Naive thymus-derived CD4-positive, alpha-beta T cell (primary cell): ENCODE results near the gene KMT2A. TPM values are rescaled to one million over a fixed set of nuclear protein-coding genes. Genes with fewer than 3 reads are reported as not detected.
A peak's percentile ranks its signal among the peaks of the same experiment; 100 is the strongest.
"Not testable (repeated sequence)": the region's sequence is repeated elsewhere in the genome, so short reads cannot be mapped to it uniquely, and the experiment has no call there.

Source experiments
- ATAC-seq: fragments of 150-1000 bp; cut with Tn5 transposase; 2 replicates; pipeline ENCODE4 v1.10.0; 2021; ENCODE audit warnings: mild to moderate bottlenecking, moderate library complexity
- CTCF ChIA-PET: fragments of 350-600 bp; sonication (Branson Sonifier 250); formaldehyde crosslinking; loops from one replicate; lab custom pipeline; 2021; ENCODE audit warnings: antibody characterized with exemption; lab: Charles Lee
- POLR2A ChIA-PET: fragments of 350-600 bp; sonication (Branson Sonifier 250); formaldehyde crosslinking; loops from one replicate; lab custom pipeline; 2021; ENCODE audit warnings: antibody characterized with exemption, inconsistent platforms; lab: Charles Lee
- DNase-seq, 9 donors: peaks; one replicate each; pipeline versions ENCODE4 v3.0.0 to v3.0.0-alpha.2; 2020 to 2022; ENCODE audit warnings: mixed read lengths in 1 of 9
- H3K27ac ChIP-seq: one replicate; pipeline ENCODE4 v1.7.0; 2013; ENCODE audit warnings: mild to moderate bottlenecking, low read depth, low read length, moderate library complexity
- H3K27me3 ChIP-seq, 2 donors: one replicate each; pipeline ENCODE4 v1.7.0; 2013; ENCODE audit warnings: low read length in 2 of 2, mild to moderate bottlenecking in 2 of 2, moderate library complexity in 2 of 2; ENCODE audit not compliant: control insufficient read depth in 2 of 2, insufficient read depth in 2 of 2
- H3K36me3 ChIP-seq, 3 experiments: 1 replicate in 2 of 3; 2 replicates in 1 of 3; pipeline ENCODE4 v1.7.0; 2013; ENCODE audit warnings: low read length in 3 of 3, mild to moderate bottlenecking in 3 of 3, moderate library complexity in 1 of 3; ENCODE audit not compliant: insufficient read depth in 3 of 3, control insufficient read depth in 2 of 3
- H3K4me1 ChIP-seq, 2 donors: one replicate each; pipeline ENCODE4 v1.7.0; 2013; ENCODE audit warnings: low read length in 2 of 2, mild to moderate bottlenecking in 2 of 2, moderate library complexity in 1 of 2; ENCODE audit not compliant: control insufficient read depth in 2 of 2, insufficient read depth in 2 of 2
- H3K4me3 ChIP-seq: 2 replicates; pipeline ENCODE4 v1.7.0; 2013; ENCODE audit warnings: mild to moderate bottlenecking, low read length
- H3K9me3 ChIP-seq, 3 experiments: 1 replicate in 2 of 3; 2 replicates in 1 of 3; pipeline ENCODE4 v1.7.0; 2013; ENCODE audit warnings: low read length in 3 of 3; ENCODE audit not compliant: control insufficient read depth in 2 of 3
- H3K27ac Mint-ChIP-seq, 9 donors: one replicate each; pipeline ENCODE4 v1.8.0; 2020 to 2022; ENCODE audit warnings: mixed read lengths in 9 of 9, mild to moderate bottlenecking in 8 of 9, moderate library complexity in 5 of 9, inconsistent platforms in 2 of 9
- H3K27me3 Mint-ChIP-seq, 5 donors: one replicate each; pipeline ENCODE4 v1.8.0; 2021 to 2022; ENCODE audit warnings: mixed read lengths in 5 of 5, mild to moderate bottlenecking in 1 of 5
- H3K36me3 Mint-ChIP-seq, 5 donors: one replicate each; pipeline ENCODE4 v1.8.0; 2020 to 2022; ENCODE audit warnings: mixed read lengths in 5 of 5, mild to moderate bottlenecking in 3 of 5, inconsistent platforms in 1 of 5
- H3K4me1 Mint-ChIP-seq, 7 donors: one replicate each; pipeline ENCODE4 v1.8.0; 2020 to 2022; ENCODE audit warnings: mixed read lengths in 7 of 7, mild to moderate bottlenecking in 3 of 7, inconsistent platforms in 1 of 7
- H3K4me3 Mint-ChIP-seq, 10 donors: one replicate each; pipeline ENCODE4 v1.8.0; 2020 to 2022; ENCODE audit warnings: mild to moderate bottlenecking in 10 of 10, mixed read lengths in 10 of 10, moderate library complexity in 6 of 10, inconsistent platforms in 2 of 10
- H3K9me3 Mint-ChIP-seq, 11 donors: one replicate each; pipeline ENCODE4 v1.8.0; 2020 to 2022; ENCODE audit warnings: mixed read lengths in 11 of 11, mild to moderate bottlenecking in 4 of 11, inconsistent platforms in 1 of 11, moderate library complexity in 1 of 11
- intact Hi-C, 2 donors: fragments of 100-400 bp; cut with micrococcal nuclease; formaldehyde crosslinking; loops; one replicate each; pipeline ENCODE4 v1.15.1; 2023
- polyA plus RNA-seq, 2 donors: library from polyadenylated mRNA; unstranded; fragments of 300-500 nt; fragmentation: Illumina TruSeq; gene quantifications; one replicate each; pipeline ENCODE4 v1.2.3, GENCODE V29; 2021
- total RNA-seq, 6 experiments: library from RNA in 5 of 6; stranded (reverse) in 5 of 6; gene quantifications; 1 replicate in 5 of 6; 2 replicates in 1 of 6; pipeline ENCODE4 v1.2.3 and lab custom pipeline; 2021 to 2026

Gene KMT2A
- total and polyA plus RNA-seq, 7 experiments from 2014 or later: 19.6 to 192 (median 160) TPM

DNA sequence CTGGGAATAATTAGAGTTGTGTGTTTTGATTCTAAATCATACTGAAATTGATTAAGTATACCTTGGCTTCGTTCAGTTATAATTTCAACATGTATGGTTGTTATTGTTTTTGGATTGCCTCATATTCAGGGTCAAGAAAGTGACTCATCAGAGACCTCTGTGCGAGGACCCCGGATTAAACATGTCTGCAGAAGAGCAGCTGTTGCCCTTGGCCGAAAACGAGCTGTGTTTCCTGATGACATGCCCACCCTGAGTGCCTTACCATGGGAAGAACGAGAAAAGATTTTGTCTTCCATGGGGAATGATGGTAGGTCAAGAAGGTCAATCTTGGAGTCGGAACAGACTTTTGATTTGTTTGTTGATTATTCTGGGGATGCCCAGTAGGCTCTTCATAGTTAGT, 40.4 kb downstream of the KMT2A start:
- H3K36me3 Mint-ChIP-seq: peaks cover 24 to 58% (median 50%) of the 10 kb centered on the region in 5 donors
- H3K27ac Mint-ChIP-seq: peak overlapping the region in 7 of 9 donors; percentile 3 to 73 (median 58)
- Histone ChIP-seq H3K9me3 (no peaks in the 10 kb centered on the region), H3K27ac (no peak overlapping the region), H3K4me3 (no peak overlapping the region), H3K4me1 (no peaks in the 10 kb centered on the region), H3K36me3 (peaks cover 45 to 86% (median 51%) of the 10 kb centered on the region in 3 experiments), H3K27me3 (no peaks in the 10 kb centered on the region)
- ATAC-seq (no peak), DNase-seq (no peak)
- no peaks in the 10 kb centered on the region for H3K27me3 Mint-ChIP-seq
- intact Hi-C loops: no loop called here
- no peaks in the 10 kb centered on the region for H3K9me3 Mint-ChIP-seq
- no peak overlapping the region for H3K4me3 Mint-ChIP-seq
- ChIA-PET CTCF (interaction anchor here (0.8 to 1.3 kb wide), 2 partner anchors 13 to 43 kb away, joined by 3 read pairs; no protein-coding TSS in a partner anchor), POLR2A (no interaction called here)
- peaks cover 4 to 29% (median 10%) of the 10 kb centered on the region in 7 donors for H3K4me1 Mint-ChIP-seq

- not testable (repeated sequence) for H3K4me1 ChIP-seq
Observed at GRCh38 chr11:118481238-118481637, 44.9 kb downstream of the KMT2A start.

DNA sequence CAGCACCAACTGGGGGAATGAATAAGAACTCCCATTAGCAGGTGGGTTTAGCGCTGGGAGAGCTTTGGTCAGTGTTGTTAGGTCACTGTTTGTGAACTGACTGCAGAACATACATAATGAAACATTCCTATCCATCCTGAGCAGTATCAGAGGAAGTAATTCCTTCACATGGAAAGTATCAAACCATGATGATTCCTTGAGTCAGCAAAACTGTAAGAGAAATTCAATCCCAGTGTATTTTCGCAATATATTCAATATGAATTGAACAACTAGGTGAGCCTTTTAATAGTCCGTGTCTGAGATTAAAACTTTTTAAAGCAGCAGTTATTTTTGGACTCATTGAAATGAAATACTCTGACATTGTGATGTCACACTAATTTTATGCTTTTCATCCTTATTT, 48.1 kb downstream of the KMT2A start:
- peaks cover 37 to 74% (median 41%) of the 10 kb centered on the region in 3 experiments for H3K36me3 ChIP-seq
- Mint-ChIP-seq H3K9me3 (no peaks in the 10 kb centered on the region), H3K4me1 (peaks cover 0 to 6% (median 5%) of the 10 kb centered on the region in 7 donors), H3K27ac (peak overlapping the region in 3 of 9 donors; percentile 26 to 67 (median 40)), H3K36me3 (peaks cover 13 to 32% (median 18%) of the 10 kb centered on the region in 5 donors), H3K4me3 (no peak overlapping the region), H3K27me3 (no peaks in the 10 kb centered on the region)
- CTCF ChIA-PET: no interaction called here
- ATAC-seq (no peak), DNase-seq (no peak)
- POLR2A ChIA-PET: no interaction called here
- H3K27ac ChIP-seq: no peak overlapping the region
- H3K27me3 ChIP-seq: no peaks in the 10 kb centered on the region
- H3K9me3 ChIP-seq: no peaks in the 10 kb centered on the region
- intact Hi-C loops: no loop called here
- no peak overlapping the region for H3K4me3 ChIP-seq
- H3K4me1 ChIP-seq: no peaks in the 10 kb centered on the region

More at GRCh38 chr11:118481238-118481637, 44.9 kb downstream of the KMT2A start:
- Mint-ChIP-seq H3K36me3 (peaks cover 18 to 45% (median 31%) of the 10 kb centered on the region in 5 donors), H3K27ac (peak overlapping the region in 8 of 9 donors; percentile 6 to 80 (median 44))
- H3K4me3 ChIP-seq, H3K4me3 Mint-ChIP-seq, H3K9me3 ChIP-seq, DNase-seq, H3K27me3 Mint-ChIP-seq, intact Hi-C loops, H3K4me1 Mint-ChIP-seq, H3K9me3 Mint-ChIP-seq, H3K27me3 ChIP-seq, ATAC-seq, H3K27ac ChIP-seq: not testable (repeated sequence)
- peaks cover 42 to 84% (median 62%) of the 10 kb centered on the region in 3 experiments for H3K36me3 ChIP-seq
- CTCF ChIA-PET: interaction anchor here (1.3 kb wide), 1 partner anchor 283 kb away, joined by 3 read pairs; no protein-coding TSS in a partner anchor
- POLR2A ChIA-PET: interaction anchor here (1.2 kb wide), 1 partner anchor 95 kb away, joined by 3 read pairs; no protein-coding TSS in a partner anchor

- Histone ChIP-seq H3K27ac (peak overlapping the region; percentile 2), H3K4me3 (no peak overlapping the region), H3K4me1 (no peaks in the 10 kb centered on the region), H3K27me3 (no peaks in the 10 kb centered on the region), H3K9me3 (no peaks in the 10 kb centered on the region), H3K36me3 (peaks cover 33 to 75% (median 43%) of the 10 kb centered on the region in 3 experiments)
- intact Hi-C loops: no loop called here
- ChIA-PET POLR2A (no interaction called here), CTCF (no interaction called here)
- DNase-seq: peak in 1 of 9 donors; percentile 9
- Mint-ChIP-seq H3K27me3 (no peaks in the 10 kb centered on the region), H3K27ac (peak overlapping the region in 4 of 9 donors; percentile 31 to 84 (median 54)), H3K9me3 (no peaks in the 10 kb centered on the region), H3K36me3 (peaks cover 12 to 30% (median 21%) of the 10 kb centered on the region in 5 donors), H3K4me1 (peaks cover 0 to 6% (median 5%) of the 10 kb centered on the region in 7 donors), H3K4me3 (no peak overlapping the region)
- ATAC-seq: no peak
Observed at GRCh38 chr11:118485273-118485672, 49.0 kb downstream of the KMT2A start.

DNA sequence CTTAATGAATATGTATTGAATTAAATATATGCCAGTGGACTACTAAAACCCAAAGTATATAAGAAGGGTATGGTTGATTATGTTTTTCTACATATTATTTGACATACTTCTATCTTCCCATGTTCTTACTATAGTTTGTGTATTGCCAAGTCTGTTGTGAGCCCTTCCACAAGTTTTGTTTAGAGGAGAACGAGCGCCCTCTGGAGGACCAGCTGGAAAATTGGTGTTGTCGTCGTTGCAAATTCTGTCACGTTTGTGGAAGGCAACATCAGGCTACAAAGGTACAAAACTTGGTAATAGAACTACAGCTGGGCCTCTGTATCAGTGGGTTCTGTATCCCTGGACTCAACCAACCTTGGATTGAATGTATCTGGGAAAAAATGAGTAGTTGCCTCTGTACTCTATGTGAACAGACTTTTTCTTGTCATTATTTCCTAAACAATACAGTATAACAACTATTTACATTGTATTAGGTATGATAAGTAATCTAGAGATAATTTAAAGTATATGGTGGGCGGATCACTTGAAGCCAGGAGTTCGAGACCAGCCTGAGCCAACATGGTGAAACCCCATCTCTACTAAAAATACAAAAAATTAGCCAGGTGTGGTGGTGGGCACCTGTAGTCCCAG, 52.3 kb downstream of the KMT2A start:
- CTCF ChIA-PET: interaction anchor here (0.7 to 1.5 kb wide), 12 partner anchors 11 to 343 kb away, joined by 3 to 8 read pairs (median 4); no protein-coding TSS in a partner anchor
- H3K9me3 Mint-ChIP-seq: no peaks in the 10 kb centered on the region
- DNase-seq (peak; percentile 66 to 86 (median 80)), ATAC-seq (peak; percentile 89)
- no peak overlapping the region for H3K4me3 Mint-ChIP-seq
- no peaks in the 10 kb centered on the region for H3K27me3 ChIP-seq
- POLR2A ChIA-PET: interaction anchor here (0.6 to 1.0 kb wide), 3 partner anchors 127 to 307 kb away, joined by 3 read pairs; no protein-coding TSS in a partner anchor
- H3K36me3 Mint-ChIP-seq: peaks cover 7 to 30% (median 16%) of the 10 kb centered on the region in 5 donors
- H3K9me3 ChIP-seq: no peaks in the 10 kb centered on the region
- H3K27ac Mint-ChIP-seq: peak overlapping the region in 7 of 9 donors; percentile 10 to 89 (median 57)
- intact Hi-C loops: loop anchor here (1.0 to 2.0 kb wide), 10 partner anchors 50 to 343 kb away; partner anchors contain the start of genes ATP5MG (in 2 of the 2) and UBE4A (in 2 of the 2)
- H3K27ac ChIP-seq: peak overlapping the region; percentile 53
- peaks cover 0 to 12% (median 5%) of the 10 kb centered on the region in 7 donors for H3K4me1 Mint-ChIP-seq
- no peaks in the 10 kb centered on the region for H3K27me3 Mint-ChIP-seq
- no peaks in the 10 kb centered on the region for H3K4me1 ChIP-seq
- H3K36me3 ChIP-seq: peaks cover 21 to 69% (median 45%) of the 10 kb centered on the region in 3 experiments
- H3K4me3 ChIP-seq: no peak overlapping the region

DNA sequence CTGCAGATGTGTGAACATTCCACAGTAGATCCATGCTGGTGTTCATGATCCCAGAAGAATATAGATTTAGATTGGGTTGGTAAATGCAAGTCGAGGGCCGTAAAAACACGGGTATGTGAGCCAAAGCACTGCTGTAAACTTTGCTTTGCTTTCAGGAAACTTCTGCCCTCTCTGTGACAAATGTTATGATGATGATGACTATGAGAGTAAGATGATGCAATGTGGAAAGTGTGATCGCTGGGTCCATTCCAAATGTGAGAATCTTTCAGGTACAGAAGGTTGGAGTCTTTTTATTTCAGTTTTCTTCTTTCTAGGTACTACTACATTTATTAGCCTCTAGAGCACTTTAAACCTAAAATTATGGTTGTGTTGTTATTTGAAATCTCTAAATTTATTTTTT, 54.7 kb downstream of the KMT2A start:
- no peak overlapping the region for H3K27ac ChIP-seq
- no peak overlapping the region for H3K4me3 ChIP-seq
- H3K36me3 Mint-ChIP-seq: peaks cover 16 to 35% (median 21%) of the 10 kb centered on the region in 5 donors
- H3K4me1 ChIP-seq: no peaks in the 10 kb centered on the region
- intact Hi-C loops: no loop called here
- ATAC-seq (no peak), DNase-seq (no peak)
- H3K27me3 ChIP-seq: no peaks in the 10 kb centered on the region
- no peaks in the 10 kb centered on the region for H3K9me3 Mint-ChIP-seq
- POLR2A ChIA-PET: interaction anchor here (0.6 kb wide), 1 partner anchor 16 kb away, joined by 3 read pairs; no protein-coding TSS in a partner anchor
- no peak overlapping the region for H3K4me3 Mint-ChIP-seq
- CTCF ChIA-PET: interaction anchor here (1.0 to 2.0 kb wide), 2 partner anchors 88 to 117 kb away, joined by 3 to 5 read pairs; no protein-coding TSS in a partner anchor
- H3K36me3 ChIP-seq: peaks cover 23 to 76% (median 43%) of the 10 kb centered on the region in 3 experiments
- no peaks in the 10 kb centered on the region for H3K27me3 Mint-ChIP-seq
- H3K27ac Mint-ChIP-seq: peak overlapping the region in 2 of 9 donors; percentile 39 to 67
- no peaks in the 10 kb centered on the region for H3K9me3 ChIP-seq
- peaks cover 0 to 12% (median 5%) of the 10 kb centered on the region in 7 donors for H3K4me1 Mint-ChIP-seq
